Skin epidermis (tissue), 12 donors: ENCODE data around the gene ASAH2B.
A peak's percentile ranks its signal among the peaks of the same experiment; 100 is the strongest.

Experiments
- H3K27ac ChIP-seq, 21 experiments: fragments of 200-600 bp; sonication (generic) in 11 of 21; one replicate each; pipeline ENCODE4 v1.5.0; 2020; ENCODE audit warnings: mild to moderate bottlenecking in 3 of 21, inconsistent platforms in 2 of 21, moderate library complexity in 2 of 21
- H3K4me3 ChIP-seq, 7 experiments: fragments of 200-600 bp; sonication (generic) in 2 of 7; one replicate each; pipeline ENCODE4 v1.5.0; 2020; ENCODE audit warnings: inconsistent platforms in 2 of 7, mild to moderate bottlenecking in 2 of 7, moderate library complexity in 1 of 7

Gene ASAH2B

DNA sequence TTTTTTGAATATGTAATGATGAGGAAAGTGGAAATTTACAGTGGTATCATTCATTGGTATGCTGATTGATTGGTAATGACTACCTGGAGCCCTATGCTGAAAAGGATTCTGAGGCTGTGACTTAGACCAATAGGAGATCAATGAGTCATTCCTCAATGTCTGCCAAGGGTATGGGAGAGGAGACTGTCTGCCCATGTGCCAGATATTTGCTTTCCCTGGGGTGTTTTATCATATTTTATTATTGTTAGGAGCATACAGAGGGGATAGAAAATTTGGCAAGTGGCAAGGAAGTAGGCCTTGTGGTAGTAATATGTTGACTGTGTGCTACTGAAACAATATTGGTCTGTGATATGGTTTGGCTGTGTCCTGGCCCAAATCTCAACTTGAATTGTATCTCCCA lies 54.8 kb downstream of the ASAH2B start:
- Histone ChIP-seq H3K4me3 (no peak overlapping the region), H3K27ac (no peak overlapping the region)

DNA sequence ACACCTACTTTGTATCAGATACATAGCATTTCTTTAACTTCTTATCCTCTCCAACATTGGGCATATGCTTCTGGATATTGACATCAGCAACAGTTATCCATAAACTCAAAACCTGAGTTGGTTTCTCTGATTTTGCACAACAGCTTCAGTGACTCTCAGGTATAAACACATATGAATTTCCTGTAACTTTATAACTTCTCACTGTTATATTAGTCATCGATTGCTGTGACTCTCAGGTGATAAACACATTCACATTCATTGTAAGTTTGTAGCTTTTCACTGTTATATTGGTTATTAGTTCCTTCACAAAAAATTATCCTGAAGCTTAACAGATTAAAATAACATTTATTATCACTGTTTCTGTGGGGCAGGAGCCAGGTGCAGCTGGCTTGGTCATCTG lies 57.0 kb downstream of the ASAH2B start:
- no peak overlapping the region for H3K27ac ChIP-seq
- H3K4me3 ChIP-seq: no peak overlapping the region

DNA sequence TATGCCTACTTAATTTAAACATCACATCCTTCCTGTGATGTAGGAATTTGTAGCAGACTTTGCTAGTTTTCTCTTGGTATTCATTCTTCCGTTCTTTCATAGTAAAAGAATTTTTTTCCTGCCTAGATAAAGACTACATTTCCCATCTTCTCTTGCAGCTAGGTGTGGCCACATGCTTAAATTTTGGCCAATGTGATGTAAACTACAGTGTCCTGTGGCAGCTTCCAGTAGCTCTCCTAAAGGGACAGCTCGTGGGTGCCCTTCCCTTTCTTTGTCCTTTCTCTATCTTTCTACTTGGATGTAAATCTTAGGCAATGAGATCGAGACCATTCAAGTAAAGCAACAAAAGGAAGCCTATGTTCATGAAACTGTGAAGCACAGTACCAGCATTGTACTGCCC lies 58.6 kb downstream of the ASAH2B start:
- no peak overlapping the region for H3K4me3 ChIP-seq
- no peak overlapping the region for H3K27ac ChIP-seq

DNA sequence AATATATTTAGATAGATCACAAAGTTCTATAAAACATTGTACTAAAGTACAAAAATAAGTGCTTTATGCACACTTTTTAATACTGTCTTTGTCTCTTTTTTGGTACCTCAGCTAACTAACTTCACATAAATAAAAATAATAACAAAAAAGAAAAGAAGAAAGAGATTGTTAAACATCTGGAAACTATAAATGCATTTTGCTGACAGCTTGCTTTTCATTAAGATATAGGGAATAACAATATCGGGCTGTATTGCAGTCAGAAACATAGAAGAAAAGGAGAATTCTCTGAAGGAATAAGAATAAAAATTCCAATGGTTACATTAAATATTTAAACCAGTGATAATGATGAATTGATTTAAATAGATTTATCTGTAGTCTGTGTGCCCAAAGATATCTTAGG lies 59.9 kb downstream of the ASAH2B start:
- H3K27ac ChIP-seq: no peak overlapping the region
- no peak overlapping the region for H3K4me3 ChIP-seq

DNA sequence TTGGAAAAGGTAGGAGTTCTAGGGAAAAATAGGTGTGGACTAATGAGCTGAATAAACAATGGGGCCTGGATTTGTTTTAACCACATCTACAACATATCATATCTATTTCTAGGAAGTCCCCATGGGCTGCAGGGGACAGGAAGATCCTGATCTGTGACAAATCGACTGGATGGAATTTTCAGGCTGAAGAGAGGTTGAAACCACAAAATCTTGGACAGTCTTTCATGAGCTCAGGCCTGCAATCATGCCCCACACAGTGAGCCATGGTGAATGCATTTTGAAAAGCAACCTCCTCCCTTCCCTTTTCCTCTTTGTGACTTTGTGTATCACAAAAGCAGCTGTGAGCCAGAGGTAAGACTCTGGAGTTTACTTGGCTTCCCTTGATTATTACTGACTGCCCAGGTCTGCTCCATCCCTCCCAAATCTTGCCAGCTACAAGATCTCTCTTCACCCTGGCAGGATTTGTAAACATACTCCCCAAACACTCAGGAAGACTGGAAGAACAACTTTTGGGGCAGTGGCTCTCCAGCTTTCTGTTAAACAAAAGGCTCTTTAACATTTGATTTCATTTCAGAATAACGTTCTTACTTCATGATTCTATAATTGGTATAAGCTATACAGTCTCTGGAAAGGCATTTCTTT lies 66.4 kb downstream of the ASAH2B start:
- H3K4me3 ChIP-seq: no peak overlapping the region
- H3K27ac ChIP-seq: no peak overlapping the region

DNA sequence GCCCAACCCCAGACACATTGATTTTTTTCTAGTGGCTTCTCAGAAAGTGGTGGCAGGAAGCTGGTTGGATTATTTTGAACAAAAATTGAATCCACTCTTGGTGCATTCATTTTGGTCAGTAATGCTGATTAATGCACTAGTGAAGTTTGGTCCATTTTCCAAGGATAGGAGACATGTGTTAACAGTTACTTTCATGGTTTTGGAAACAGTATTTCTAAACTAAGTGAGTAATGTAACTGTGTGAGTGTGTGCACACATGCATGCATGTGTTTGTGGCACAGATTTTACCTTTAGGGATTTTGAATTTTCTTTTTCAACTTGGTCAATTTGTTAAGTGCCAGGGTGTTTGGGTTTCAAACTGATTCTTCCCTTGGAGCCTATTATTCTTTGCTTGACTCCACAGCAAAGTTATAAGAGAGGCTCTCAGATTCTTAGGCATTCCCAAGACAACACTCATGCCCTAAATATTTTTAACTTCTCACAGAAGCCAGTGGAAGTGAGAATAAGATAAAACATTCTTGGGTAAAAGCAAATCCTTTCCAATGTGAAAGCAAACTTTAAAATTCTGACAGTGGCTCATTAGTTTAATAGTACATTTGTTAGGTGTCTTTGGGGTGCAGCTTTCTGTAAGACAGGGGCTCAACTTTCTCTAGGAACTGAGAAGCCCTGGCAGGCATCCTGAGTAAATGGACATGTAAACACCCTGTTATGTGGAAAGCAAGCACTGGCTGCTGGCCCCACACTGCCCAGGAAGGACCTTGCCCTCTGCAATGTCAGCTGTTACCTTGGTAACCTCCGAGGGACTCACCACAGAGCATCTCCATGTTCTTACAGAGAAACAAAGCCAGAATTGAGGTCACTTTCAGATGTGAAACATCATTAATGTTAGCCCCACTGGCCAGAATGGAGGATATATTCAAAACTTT lies 68.4 kb downstream of the ASAH2B start:
- Histone ChIP-seq H3K4me3 (no peak overlapping the region), H3K27ac (peak overlapping the region in 4 of 21 experiments; percentile 11 to 71 (median 20))
